GM12878 (cell line): ENCODE measurements around the gene MAPK8IP1. TPM values are rescaled to one million over a fixed set of nuclear protein-coding genes. Genes with fewer than 3 reads are reported as not detected.

ENCODE experiments used
- ATAC-seq: fragments of 200-7000 bp; cut with Tn5 transposase; 3 replicates; pipeline ENCODE4 v1.9.1; 2020; ENCODE audit warnings: mild to moderate bottlenecking, moderate library complexity
- BruUV-seq: library from RNA; stranded (reverse); fragments of 400-500 nt; replicated peaks from 2 replicates; lab custom pipeline; 2021; lab: Mats Ljungman, UMichigan
- CTCF ChIA-PET: fragments of 300-600 bp; sonication (Branson Sonifier 250); formaldehyde crosslinking; extraction: SDS; loops from one replicate; lab custom pipeline; 2021; ENCODE audit warnings: inconsistent platforms; lab: Yijun Ruan, JAX
- POLR2A ChIA-PET: fragments of 350-600 bp; formaldehyde crosslinking; extraction: SDS; loops from one replicate; lab custom pipeline; 2021; ENCODE audit warnings: inconsistent platforms; lab: Charles Lee
- RAD21 ChIA-PET: fragments of 300-600 bp; sonication (Branson Sonifier 250); formaldehyde crosslinking; loops from one replicate; lab custom pipeline; 2023; ENCODE audit warnings: antibody characterized with exemption; ENCODE audit not compliant: unreplicated experiment; lab: Charles Lee
- SMC1A ChIA-PET: fragments of 300-600 bp; sonication (Branson Sonifier 250); formaldehyde crosslinking; loops from one replicate; lab custom pipeline; 2023; ENCODE audit not compliant: unreplicated experiment, uncharacterized antibody; lab: Charles Lee
- DNase-seq: peaks from one replicate; pipeline ENCODE4 v3.0.0-alpha.2; 2011; ENCODE audit warnings: low read depth, low spot score
- FAIRE-seq: peaks from 3 replicates; lab custom pipeline; 2011; peaks lifted over from hg19 to GRCh38; lab: Jason Lieb, UNC
- H2AFZ ChIP-seq: 2 replicates; pipeline ENCODE4 v1.6.0; 2011; ENCODE audit warnings: low read depth, low read length, control low read depth; ENCODE audit not compliant: control insufficient read depth
- H3K27ac ChIP-seq: 2 replicates; pipeline ENCODE4 v1.5.1; 2011; ENCODE audit warnings: control low read depth; ENCODE audit not compliant: control insufficient read depth, insufficient read depth
- H3K27me3 ChIP-seq, 2 experiments: replicated peaks in 1 of 2; 2 replicates each; pipeline versions ENCODE4 v1.6.0 to v1.6.1; 2011; ENCODE audit warnings: low read length in 1 of 2; ENCODE audit not compliant: control insufficient read depth in 2 of 2, insufficient read depth in 2 of 2
- H3K36me3 ChIP-seq, 2 experiments: 2 replicates each; pipeline ENCODE4 v1.5.1; 2011; ENCODE audit warnings: low read length in 1 of 2; ENCODE audit not compliant: control insufficient read depth in 2 of 2, insufficient read depth in 2 of 2
- H3K4me1 ChIP-seq: 2 replicates; pipeline ENCODE4 v1.6.1; 2011; ENCODE audit warnings: mild to moderate bottlenecking, low read length, moderate library complexity, mixed read lengths; ENCODE audit not compliant: control insufficient read depth, insufficient read depth
- H3K4me2 ChIP-seq: 2 replicates; pipeline ENCODE4 v1.6.0; 2011; ENCODE audit warnings: control low read depth; ENCODE audit not compliant: control insufficient read depth, insufficient read depth
- H3K4me3 ChIP-seq: fragments of 200-600 bp; sonication (generic); 2 replicates; pipeline ENCODE4 v1.5.1; 2016
- H3K79me2 ChIP-seq: 2 replicates; pipeline ENCODE4 v1.6.0; 2011; ENCODE audit warnings: low read length; ENCODE audit not compliant: control insufficient read depth, insufficient read depth
- H3K9ac ChIP-seq: 2 replicates; pipeline ENCODE4 v1.8.0; 2011; ENCODE audit warnings: low read length, control low read depth, mixed read lengths; ENCODE audit not compliant: control insufficient read depth, insufficient read depth
- H3K9me3 ChIP-seq: replicated peaks from 3 replicates; pipeline ENCODE4 v1.5.1; 2011; ENCODE audit warnings: mild to moderate bottlenecking, low read length; ENCODE audit not compliant: control insufficient read depth, insufficient read depth
- H4K20me1 ChIP-seq: 2 replicates; pipeline ENCODE4 v1.6.0; 2011; ENCODE audit not compliant: control insufficient read depth, insufficient read depth
- BCL11A ChIP-seq: IDR thresholded peaks from 2 replicates; pipeline ENCODE4 v1.6.1; 2011; ENCODE audit warnings: low read depth, low read length
- BCL3 ChIP-seq: IDR thresholded peaks from 2 replicates; pipeline ENCODE4 v1.6.1; 2011; ENCODE audit warnings: borderline replicate concordance, low read depth, mild to moderate bottlenecking, moderate library complexity, low read length; ENCODE audit not compliant: insufficient read depth, poor library complexity, severe bottlenecking
- BMI1 ChIP-seq: fragments of 450-650 bp; IDR thresholded peaks from 2 replicates; pipeline ENCODE4 v1.6.1; 2016; ENCODE audit warnings: mild to moderate bottlenecking, moderate library complexity, borderline replicate concordance
- GATAD2B ChIP-seq: fragments of 450-650 bp; conservative IDR thresholded peaks from 2 replicates; pipeline ENCODE4 v1.6.1; 2017; ENCODE audit warnings: low read depth, mild to moderate bottlenecking, moderate library complexity
- KAT2A ChIP-seq: conservative IDR thresholded peaks from 2 replicates; pipeline ENCODE4 v1.6.1; 2011; ENCODE audit warnings: low read depth, low read length; ENCODE audit not compliant: control insufficient read depth
- MEF2A ChIP-seq: IDR thresholded peaks from 2 replicates; pipeline ENCODE4 v1.6.1; 2011; ENCODE audit warnings: low read depth, mild to moderate bottlenecking, low read length, moderate library complexity; ENCODE audit not compliant: insufficient read depth
- MYB ChIP-seq: fragments of 150-350 bp; IDR thresholded peaks from 2 replicates; pipeline ENCODE4 v1.6.1; 2014; ENCODE audit warnings: mild to moderate bottlenecking, low read depth, low read length, borderline replicate concordance
- RAD21 ChIP-seq: IDR thresholded peaks from 2 replicates; pipeline ENCODE4 v1.6.1; 2011; ENCODE audit warnings: mild to moderate bottlenecking, low read depth, low read length, moderate library complexity; ENCODE audit not compliant: insufficient read depth
- RB1 ChIP-seq: fragments of 450-650 bp; formaldehyde crosslinking; IDR thresholded peaks from 2 replicates; pipeline ENCODE4 v1.6.1; 2017; ENCODE audit warnings: mild to moderate bottlenecking, borderline replicate concordance
- RBBP5 ChIP-seq: fragments of 200-600 bp; sonication (generic); conservative IDR thresholded peaks from 2 replicates; pipeline ENCODE4 v1.6.1; 2016
- RELB ChIP-seq: fragments of 450-650 bp; IDR thresholded peaks from 2 replicates; pipeline ENCODE4 v1.6.1; 2017; ENCODE audit warnings: low read depth, mild to moderate bottlenecking, moderate library complexity
- RUNX3 ChIP-seq: IDR thresholded peaks from 2 replicates; pipeline ENCODE4 v1.6.1; 2012; ENCODE audit warnings: low read length, inconsistent platforms
- SP1 ChIP-seq: IDR thresholded peaks from one replicate; pipeline ENCODE4 v1.6.1; 2011; ENCODE audit warnings: low read depth, low read length
- TAF1 ChIP-seq: IDR thresholded peaks from 2 replicates; pipeline ENCODE4 v1.6.1; 2011; ENCODE audit warnings: mild to moderate bottlenecking, low read depth, low read length, borderline replicate concordance
- USF1 ChIP-seq: IDR thresholded peaks from 2 replicates; pipeline ENCODE4 v1.6.1; 2011; ENCODE audit warnings: borderline replicate concordance, low read depth, mild to moderate bottlenecking, moderate library complexity, mixed read lengths, low read length; ENCODE audit not compliant: insufficient read depth; ENCODE audit errors: extremely low read length
- ZBED1 ChIP-seq: IDR thresholded peaks from 2 replicates; pipeline ENCODE4 v1.6.1; 2016; ENCODE audit warnings: borderline replicate concordance
- WGBS: methylation state at CpG from one replicate; pipeline ENCODE4 v1.1.6; 2016; ENCODE audit warnings: low lambda C conversion rate; ENCODE audit not compliant: insufficient replicate concordance, insufficient coverage; ENCODE audit errors: missing lambda C conversion rate; 5-methylcytosine and 5-hydroxymethylcytosine counted together
- in situ Hi-C: fragments of 300-500 bp; cut with MboI; formaldehyde crosslinking; loops from 9 replicates; pipeline ENCODE4 v1.14.3; 2018; ENCODE audit warnings: mixed read lengths
- intact Hi-C: fragments of 100-400 bp; cut with micrococcal nuclease; formaldehyde crosslinking; loops from one replicate; pipeline ENCODE4 v1.14.2; 2022; ENCODE audit not compliant: unreplicated experiment
- polyA plus RNA-seq, 11 experiments: library from polyadenylated mRNA; depleted of rRNA in 4 of 11; unstranded in 6 of 11; stranded (reverse) in 5 of 11; fragments of >200 nt; fragmentation: Nextera tagmentation in 4 of 11; fragmentation: Illumina TruSeq in 1 of 11; extraction: Ambion mirVana in 4 of 11; extraction: Trizol in 1 of 11; gene quantifications; 1 replicate in 1 of 11; 2 replicates in 10 of 11; pipeline versions ENCODE4 v1.2.1 to v1.2.3, GENCODE V29; 2011 to 2016; ENCODE audit warnings: inconsistent platforms in 2 of 11, missing spikeins in 2 of 11, low read depth in 1 of 11
- total RNA-seq, 4 experiments: library from RNA; depleted of rRNA in 3 of 4; stranded (reverse); fragments of >200 nt in 3 of 4; fragmentation: Illumina TruSeq in 1 of 4; extraction: Trizol in 1 of 4; gene quantifications; 2 replicates each; pipeline versions ENCODE4 v1.2.1 to v1.2.3, GENCODE V29; 2013 to 2021

MAPK8IP1 gene
- total and polyA plus RNA-seq, 10 of the 15 experiments (the other 5 are each of a cell fraction or from before 2014, with no cell fraction given): 0.04 to 0.44 (median 0.11) TPM; not detected in 2

- H2AFZ ChIP-seq: no peak overlapping the region
- SMC1A ChIA-PET: no interaction called here
- no peak overlapping the region for H3K4me3 ChIP-seq
- intact Hi-C loops (no loop called here), in situ Hi-C loops (no loop called here)
- POLR2A ChIA-PET: interaction anchor here (0.5 to 0.6 kb wide), 2 partner anchors 66 to 662 kb away, joined by 3 to 5 read pairs; no protein-coding TSS in a partner anchor
- no peak overlapping the region for H3K9ac ChIP-seq
- BruUV-seq: no TSS peak
- no peaks in the 10 kb centered on the region for H3K9me3 ChIP-seq
- WGBS: 87% methylated on average over 31 of the region's 32 CpGs
- H3K4me1 ChIP-seq: no peaks in the 10 kb centered on the region
- no peak for ATAC-seq
- H3K4me2 ChIP-seq: no peak overlapping the region
- no peak for DNase-seq
- peaks cover 8 to 17% of the 10 kb centered on the region in 2 experiments for H3K36me3 ChIP-seq
- FAIRE-seq: no peak
- H3K79me2 ChIP-seq: no peaks in the 10 kb centered on the region
- RAD21 ChIA-PET: no interaction called here
- no peak overlapping the region for H3K27ac ChIP-seq
- no peaks in the 10 kb centered on the region for H4K20me1 ChIP-seq
- no peaks in the 10 kb centered on the region for H3K27me3 ChIP-seq
- no peak for TF ChIP-seq USF1
- TF ChIP-seq MEF2A: no peak
- no peak for TF ChIP-seq RBBP5
- TF ChIP-seq SP1: no peak
- TF ChIP-seq MYB: no peak
- TF ChIP-seq ZBED1: no peak
- TF ChIP-seq BCL3: no peak
- no peak for TF ChIP-seq KAT2A
- TF ChIP-seq RUNX3: no peak
- no peak for TF ChIP-seq GATAD2B
- no peak for TF ChIP-seq RB1
- TF ChIP-seq RAD21: no peak
- no peak for TF ChIP-seq RELB
- no peak for TF ChIP-seq BMI1
- no peak for TF ChIP-seq BCL11A
- no peak for TF ChIP-seq TAF1
- TF ChIP-seq, all 136 proteins: peak for 0
- CTCF ChIA-PET: interaction anchor here (1.3 kb wide), 1 partner anchor 97 kb away, joined by 3 read pairs; no protein-coding TSS in a partner anchor
These were observed 24.4 kb downstream of the MAPK8IP1 start for GRCh38 chr11:45909594-45910475.
